ENCODE measurements around the gene LIPH. TPM values are rescaled to one million over a fixed set of nuclear protein-coding genes. Genes with fewer than 3 reads are reported as not detected.

Gene LIPH
- total RNA-seq, 4 donors from 2014 or later = 0.25 TPM; not detected in 3

- ATAC-seq (ENCODE audit: low FRiP score) = no peak
- DNase-seq (ENCODE audit: low spot score) = no peak
- no peak for TF ChIP-seq CTCF (IDR thresholded peaks at IDR 0.05)
These were observed 25.0 kb downstream of the LIPH start for GRCh38 chr3:185527364-185527763.

- no peak for ATAC-seq (ENCODE audit: low FRiP score)
These were observed 25.9 kb downstream of the LIPH start for GRCh38 chr3:185526349-185526951.

GRCh38 chr3:185521349-185522138 lies 30.8 kb downstream of the LIPH start:
- TF ChIP-seq CTCF (IDR thresholded peaks at IDR 0.05) = no peak
- ATAC-seq (ENCODE audit: low FRiP score) (no peak), DNase-seq (ENCODE audit: low spot score) (no peak)

More at GRCh38 chr3:185526349-185526951, 25.9 kb downstream of the LIPH start:
- no peak for DNase-seq (ENCODE audit: low spot score)
- no peak for TF ChIP-seq CTCF (IDR thresholded peaks at IDR 0.05)

- TF ChIP-seq CTCF (IDR thresholded peaks at IDR 0.05) = no peak
- DNase-seq (ENCODE audit: low spot score) (no peak), ATAC-seq (ENCODE audit: low FRiP score) (no peak)
These were observed 33.4 kb downstream of the LIPH start for GRCh38 chr3:185519021-185519420.

- DNase-seq (ENCODE audit: low spot score) (no peak), ATAC-seq (ENCODE audit: low FRiP score) (no peak)
- no peak for TF ChIP-seq CTCF (IDR thresholded peaks at IDR 0.05)
These were observed 34.8 kb downstream of the LIPH start for GRCh38 chr3:185517387-185518130.

- ATAC-seq (ENCODE audit: low FRiP score) = no peak
- no peak for TF ChIP-seq CTCF (IDR thresholded peaks at IDR 0.05)
- DNase-seq (ENCODE audit: low spot score) = no peak
These were observed 40.7 kb downstream of the LIPH start for GRCh38 chr3:185511711-185512110.

Measured in omental fat pad (tissue), 4 donors.